HG02798 (cell line): Measurements from ENCODE around the gene PPFIA4.

Source experiments
- ATAC-seq: cut with Tn5 transposase; IDR thresholded peaks from one replicate; pipeline ENCODE4 v1.9.1; 2021; ENCODE audit warnings: mild to moderate bottlenecking; ENCODE audit not compliant: unreplicated experiment, poor library complexity

PPFIA4 gene

GRCh38 chr1:203122159-203122558 lies 95.9 kb downstream of the PPFIA4 start:
- no peak for ATAC-seq

GRCh38 chr1:203124011-203124410 lies 97.7 kb downstream of the PPFIA4 start:
- no peak for ATAC-seq

DNA sequence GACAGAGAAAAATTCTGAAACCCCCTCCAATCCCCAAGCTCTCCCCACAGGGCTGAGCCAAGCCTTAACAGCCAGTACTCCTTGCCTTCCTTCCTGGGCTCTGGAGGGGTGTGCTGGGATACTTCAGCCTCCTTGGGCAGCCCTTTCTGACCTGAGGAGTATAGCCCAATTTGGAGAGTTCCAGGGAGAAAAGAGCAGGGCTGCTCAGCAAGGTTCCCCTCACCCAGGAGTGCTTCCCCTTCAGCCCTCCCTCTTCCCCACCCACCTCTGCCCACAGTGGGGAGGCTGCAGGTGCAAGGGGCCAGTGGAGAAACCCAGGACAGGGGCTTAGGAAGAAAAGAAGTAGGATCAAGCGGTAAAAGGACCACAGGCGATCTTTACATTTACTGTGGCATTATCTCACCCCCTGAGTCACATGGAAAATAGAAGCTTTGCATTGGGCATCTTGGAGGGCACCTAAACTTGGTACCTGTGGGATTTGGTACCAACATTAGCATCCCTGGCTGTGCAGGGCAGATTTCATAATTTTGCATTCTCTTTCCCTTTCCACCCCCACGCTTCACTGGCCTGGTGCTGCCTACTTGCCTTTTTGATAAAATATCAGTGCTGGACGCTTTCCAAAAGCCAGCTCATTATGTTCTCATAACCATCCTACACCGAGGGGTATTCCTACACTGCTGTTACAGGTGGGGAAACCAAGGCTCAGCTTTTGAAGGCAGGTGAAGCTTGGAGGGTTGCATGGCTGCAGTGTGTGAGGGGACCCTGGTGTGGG lies 98.4 kb downstream of the PPFIA4 start:
- ATAC-seq: no peak

DNA sequence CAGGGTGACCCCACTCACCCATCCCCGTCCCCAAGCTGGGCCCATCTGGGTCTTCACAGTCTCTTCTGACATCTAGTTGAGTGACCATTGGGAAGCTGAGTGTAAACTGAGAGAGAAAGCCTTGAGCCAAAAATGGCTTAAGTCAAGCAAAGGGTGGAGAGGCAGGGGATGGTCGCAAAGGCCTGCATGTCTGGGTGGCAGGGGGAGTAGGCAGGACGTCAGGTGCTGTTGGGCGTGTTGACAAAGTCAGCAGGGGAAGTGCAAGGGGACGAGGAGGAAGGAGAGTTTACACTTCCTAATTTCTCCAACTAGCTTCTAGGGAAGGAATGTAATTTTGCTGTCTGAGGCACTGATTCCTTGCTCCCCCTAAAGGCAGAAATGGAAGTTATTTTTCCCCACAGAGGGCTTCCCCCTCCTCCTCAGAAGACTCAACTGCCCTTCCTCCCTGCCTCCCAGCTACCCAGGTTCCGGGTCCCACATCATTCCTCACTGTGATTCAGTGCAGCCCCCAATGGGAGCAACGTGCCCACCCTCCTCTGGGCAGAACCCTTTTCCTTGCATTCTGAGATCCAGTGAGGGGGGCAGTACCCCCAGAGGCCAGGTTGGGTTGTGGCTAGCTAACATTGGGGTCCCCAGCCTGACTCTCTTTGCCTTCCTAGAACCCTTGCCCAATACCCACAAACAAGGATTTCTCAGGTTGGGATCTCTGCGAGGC lies 100.0 kb downstream of the PPFIA4 start:
- no peak for ATAC-seq

- no peak for ATAC-seq
Observed at GRCh38 chr1:203126866-203127665, 100.8 kb downstream of the PPFIA4 start.

DNA sequence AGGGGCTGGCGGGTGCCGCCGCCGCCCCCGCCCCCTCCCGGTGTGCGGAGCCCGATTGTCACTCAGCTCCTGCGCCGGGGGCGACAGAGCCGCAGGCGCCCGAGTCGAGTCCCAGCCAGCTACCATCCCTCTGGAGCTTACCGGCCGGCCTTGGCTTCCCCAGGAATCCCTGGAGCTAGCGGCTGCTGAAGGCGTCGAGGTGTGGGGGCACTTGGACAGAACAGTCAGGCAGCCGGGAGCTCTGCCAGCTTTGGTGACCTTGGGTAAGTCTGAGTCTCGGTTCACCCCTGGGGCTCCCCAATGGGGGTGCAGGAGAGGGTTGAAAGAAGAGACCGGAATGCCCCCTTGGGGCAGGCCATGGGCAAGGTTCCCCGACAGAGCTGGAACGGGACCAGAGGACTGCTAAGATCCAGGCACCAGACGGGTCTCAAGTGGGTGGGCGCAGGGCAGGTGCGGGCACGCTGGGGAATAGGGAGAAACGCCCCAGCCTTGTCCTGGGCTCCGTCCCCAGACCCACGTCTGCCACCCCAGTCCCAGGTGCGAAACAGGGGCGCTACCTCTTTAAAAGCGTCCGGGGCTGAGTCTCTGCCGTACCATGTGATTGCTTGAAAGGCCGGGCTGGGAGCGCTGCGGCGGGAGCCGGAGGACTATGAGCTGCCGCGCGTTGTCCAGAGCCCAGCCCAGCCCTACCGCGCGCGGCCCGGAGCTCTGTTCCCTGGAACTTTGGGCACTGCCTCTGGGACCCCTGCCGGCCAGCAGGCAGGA lies 101.6 kb downstream of the PPFIA4 start, which contains the start of gene ADORA1:
Gene ADORA1, plus strand, starts transcription at position 61 of the 765 bp plus-strand sequence. CDS start 1,116 bp downstream, outside the sequence.
- no peak for ATAC-seq

DNA sequence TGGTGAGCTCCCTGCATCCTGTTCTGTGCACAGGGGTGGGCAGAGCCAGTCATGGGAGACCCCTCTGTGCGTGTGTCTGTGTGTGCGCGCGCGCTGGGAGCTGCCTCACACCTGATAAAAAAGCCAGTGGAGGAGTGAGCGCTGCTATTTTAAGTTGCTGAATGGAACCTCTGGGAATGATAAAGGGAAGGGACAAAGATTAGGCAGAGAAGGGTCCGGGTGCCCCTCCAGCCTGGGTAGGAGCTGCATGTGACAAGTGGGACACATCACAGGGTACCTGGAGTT lies 102.1 kb downstream of the PPFIA4 start:
- ATAC-seq: no peak
